ENCODE results near the gene SSC4D. TPM values are rescaled to one million over a fixed set of nuclear protein-coding genes. Genes with fewer than 3 reads are reported as not detected.

SSC4D gene
- total and polyA plus RNA-seq, 9 of the 15 experiments (the other 6 are each of a cell fraction or from before 2014, with no cell fraction given): 0.06 to 1.1 (median 0.85) TPM; not detected in 1

DNA sequence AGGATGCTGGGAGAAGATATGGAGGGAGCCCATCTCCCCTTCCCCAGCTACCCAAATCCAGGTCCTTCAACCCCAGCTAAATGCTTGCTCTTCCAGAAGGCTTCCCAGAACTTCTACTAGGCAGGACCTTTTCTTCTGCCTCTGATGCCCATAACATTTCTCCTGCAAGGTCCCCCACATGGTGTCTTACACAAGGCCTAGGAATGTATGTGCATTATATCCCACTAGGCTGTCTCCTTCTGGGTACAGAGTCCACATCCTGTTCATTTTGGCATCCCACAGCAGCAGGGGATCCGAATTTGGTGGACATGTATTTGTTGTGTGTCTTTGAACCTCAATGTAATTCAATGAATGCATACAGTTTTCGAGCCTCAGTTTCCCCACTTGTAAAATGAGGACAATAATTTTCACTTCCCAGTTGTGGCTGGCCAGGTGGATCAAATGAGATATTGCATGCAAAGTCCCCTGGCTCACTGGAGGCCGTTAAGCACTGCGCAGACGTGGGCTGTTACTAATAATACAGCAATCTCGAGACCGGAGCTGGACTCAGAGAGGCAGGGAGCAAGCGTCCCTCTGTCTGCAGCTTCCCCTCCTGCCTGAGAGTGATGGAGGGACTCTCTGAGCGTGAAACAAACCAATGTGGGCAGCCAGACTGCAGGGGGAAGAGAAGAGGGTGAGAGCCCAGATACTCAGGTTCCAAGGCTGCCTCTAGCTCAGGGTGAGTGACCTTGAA lies 32.1 kb downstream of the SSC4D start:
- 51% methylated on average over 9 of the region's 9 CpGs for WGBS (ENCODE audit: insufficient coverage, low coverage, missing lambda C conversion rate)
- no peak overlapping the region; the same call in 1 of the 2 replicates for H3K4me2 ChIP-seq (ENCODE audit: insufficient read depth, low read length)
- CTCF ChIA-PET (ENCODE audit: low intra/inter-chr PET ratio): interaction anchor here (0.6 kb wide), 1 partner anchor 346 kb away, joined by 3 read pairs; no protein-coding TSS in a partner anchor
- ATAC-seq: no peak
- H3K9me1 ChIP-seq (ENCODE audit: control insufficient read depth, insufficient read depth, low read length): no peaks in the 10 kb centered on the region
- no TSS peak for BruUV-seq (replicated peaks)
- FAIRE-seq: no peak
- no peaks in the 10 kb centered on the region for H3K9me3 ChIP-seq (replicated peaks; ENCODE audit: control insufficient read depth, insufficient read depth, low read depth, low read length)
- in situ Hi-C loops (cut with MboI): no loop called here
- 0 out of 4 replicates have a peak overlapping the region, but pooled peaks of 1 of the 2 experiments have one; percentile 2 for H3K9ac ChIP-seq (ENCODE audit: insufficient read depth in 1 of 2, low read depth in 2 of 2, low read length in 2 of 2)
- H3K27ac ChIP-seq (ENCODE audit: extremely low read depth, low read depth, low read length): no peak overlapping the region
- peaks cover 48% of the 10 kb centered on the region in 2 experiments for H3K4me1 ChIP-seq (replicated peaks in 1 of 2; ENCODE audit: control insufficient read depth in 2 of 2, insufficient read depth in 2 of 2, low read length in 2 of 2)
- no peaks in the 10 kb centered on the region for H4K20me1 ChIP-seq (replicated peaks; ENCODE audit: control insufficient read depth, insufficient read depth, low read length)
- TF ChIP-seq NRF1 (conservative IDR thresholded peaks at IDR 0.05 in 1 of 2, IDR thresholded peaks at IDR 0.05 in 1 of 2) (0 out of 4 replicates have a peak, but pooled peaks of 1 of the 2 experiments have one; percentile 25), HDAC8 (tag; IDR thresholded peaks at IDR 0.05) (no peak), MEF2D (tag; conservative IDR thresholded peaks at IDR 0.05; ENCODE audit: low read depth) (no peak), FOS (IDR thresholded peaks at IDR 0.05; ENCODE audit: extremely low read depth, insufficient read length) (no peak)
- TF ChIP-seq, protein P1, sequence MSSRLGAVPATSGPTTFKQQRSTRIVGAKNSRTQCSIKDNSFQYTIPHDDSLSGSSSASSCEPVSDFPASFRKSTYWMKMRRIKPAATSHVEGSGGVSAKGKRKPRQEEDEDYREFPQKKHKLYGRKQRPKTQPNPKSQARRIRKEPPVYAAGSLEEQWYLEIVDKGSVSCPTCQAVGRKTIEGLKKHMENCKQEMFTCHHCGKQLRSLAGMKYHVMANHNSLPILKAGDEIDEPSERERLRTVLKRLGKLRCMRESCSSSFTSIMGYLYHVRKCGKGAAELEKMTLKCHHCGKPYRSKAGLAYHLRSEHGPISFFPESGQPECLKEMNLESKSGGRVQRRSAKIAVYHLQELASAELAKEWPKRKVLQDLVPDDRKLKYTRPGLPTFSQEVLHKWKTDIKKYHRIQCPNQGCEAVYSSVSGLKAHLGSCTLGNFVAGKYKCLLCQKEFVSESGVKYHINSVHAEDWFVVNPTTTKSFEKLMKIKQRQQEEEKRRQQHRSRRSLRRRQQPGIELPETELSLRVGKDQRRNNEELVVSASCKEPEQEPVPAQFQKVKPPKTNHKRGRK (tag; IDR thresholded peaks at IDR 0.05): 0 out of 2 replicates have a peak, but pooled peaks have one; percentile 50
- 0 out of 3 replicates have a peak, but pooled peaks cover 2% of the 10 kb centered on the region for H3K79me2 ChIP-seq (ENCODE audit: control insufficient read depth, insufficient read depth, low read length)
- POLR2A ChIA-PET: interaction anchor here (0.7 to 1.7 kb wide), 3 partner anchors 9 to 29 kb away, joined by 4 to 10 read pairs (median 5); no protein-coding TSS in a partner anchor
- H3K36me3 ChIP-seq (ENCODE audit: control insufficient read depth, insufficient read depth, low read length): no peaks in the 10 kb centered on the region
- H3K27me3 ChIP-seq (ENCODE audit: control insufficient read depth in 2 of 2, insufficient read depth in 2 of 2, low read length in 2 of 2): no peaks in the 10 kb centered on the region
- no peak for DNase-seq (ENCODE audit: extremely low read depth in 1 of 4, low spot score in 3 of 4)
- H3K4me3 ChIP-seq: no peak overlapping the region
- intact Hi-C loops (cut with micrococcal nuclease): no loop called here
- peak overlapping the region; percentile 70 for H2AFZ ChIP-seq (ENCODE audit: low read depth, low read length)

All from K562 (cell line).